ENCODE data around the gene SERPING1.
A peak's percentile ranks its signal among the peaks of the same experiment; 100 is the strongest.
"Not testable (repeated sequence)": the region's sequence is repeated elsewhere in the genome, so short reads cannot be mapped to it uniquely, and the experiment has no call there.

SERPING1 gene

GRCh38 chr11:57638005-57638781 is 40.7 kb downstream of the SERPING1 start:
- no peak for DNase-seq (ENCODE audit: low read depth)

GRCh38 chr11:57638811-57639320 is 41.4 kb downstream of the SERPING1 start:
- DNase-seq (ENCODE audit: low read depth) = no peak

GRCh38 chr11:57639321-57640067 is 42.0 kb downstream of the SERPING1 start:
- no peak for DNase-seq (ENCODE audit: low read depth)

GRCh38 chr11:57640068-57640800 is 42.7 kb downstream of the SERPING1 start:
- DNase-seq (ENCODE audit: low read depth) = no peak

- no peak for DNase-seq (ENCODE audit: low read depth)
These were observed 43.7 kb downstream of the SERPING1 start for GRCh38 chr11:57641011-57641807.

- no peak for DNase-seq (ENCODE audit: low read depth)
These were observed 46.3 kb downstream of the SERPING1 start for GRCh38 chr11:57643802-57644201.

GRCh38 chr11:57644748-57645688 is 47.5 kb downstream of the SERPING1 start:
- peak; percentile 75 for DNase-seq (ENCODE audit: low read depth)

- DNase-seq (ENCODE audit: low read depth) = no peak
These were observed 48.2 kb downstream of the SERPING1 start for GRCh38 chr11:57645689-57646085.

GRCh38 chr11:57646194-57646798 is 48.8 kb downstream of the SERPING1 start:
- DNase-seq (ENCODE audit: low read depth) = no peak

- no peak for DNase-seq (ENCODE audit: low read depth)
These were observed 49.4 kb downstream of the SERPING1 start for GRCh38 chr11:57646799-57647303.

GRCh38 chr11:57647372-57647771 is 49.9 kb downstream of the SERPING1 start:
- no peak for DNase-seq (ENCODE audit: low read depth)

- DNase-seq (ENCODE audit: low read depth) = no peak
These were observed 50.7 kb downstream of the SERPING1 start for GRCh38 chr11:57647960-57648800.

GRCh38 chr11:57648801-57649735 is 51.6 kb downstream of the SERPING1 start:
- no peak for DNase-seq (ENCODE audit: low read depth)

- peak; percentile 54 for DNase-seq (ENCODE audit: low read depth)
These were observed 52.6 kb downstream of the SERPING1 start, which contains the start of gene YPEL4 for GRCh38 chr11:57649826-57650738. Gene YPEL4 (minus strand): TSS chr11:57649912. CDS start chr11:57647107, 2,805 bp downstream.

- no peak for DNase-seq (ENCODE audit: low read depth)
These were observed 53.2 kb downstream of the SERPING1 start for GRCh38 chr11:57650739-57651090.

- DNase-seq (ENCODE audit: low read depth) = no peak
These were observed 53.9 kb downstream of the SERPING1 start for GRCh38 chr11:57651408-57651807.

GRCh38 chr11:57652230-57652629 is 54.7 kb downstream of the SERPING1 start:
- not testable (repeated sequence) for DNase-seq (ENCODE audit: low read depth)
